A673 (cell line): ENCODE measurements around the gene RTN4RL1. TPM values are rescaled to one million over a fixed set of nuclear protein-coding genes. Genes with fewer than 3 reads are reported as not detected.
"Not testable (repeated sequence)": the region's sequence is repeated elsewhere in the genome, so short reads cannot be mapped to it uniquely, and the experiment has no call there.

Experiments used
- BruUV-seq: library from RNA; stranded (reverse); fragments of 400-500 nt; replicated peaks from 2 replicates; lab custom pipeline; 2021; lab: Mats Ljungman, UMichigan
- CTCF ChIA-PET: fragments of 300-600 bp; sonication (Branson Sonifier 250); formaldehyde crosslinking; loops from one replicate; lab custom pipeline; 2022; ENCODE audit warnings: antibody characterized with exemption; lab: Charles Lee
- POLR2A ChIA-PET: fragments of 300-600 bp; sonication (Branson Sonifier 250); formaldehyde crosslinking; loops from one replicate; lab custom pipeline; 2022; ENCODE audit warnings: antibody characterized with exemption; ENCODE audit not compliant: low non-redundant PET; lab: Charles Lee
- DNase-seq: peaks from one replicate; pipeline ENCODE4 v3.0.0-alpha.2; 2015; ENCODE audit warnings: low spot score
- H3K27ac ChIP-seq: fragments of 200-600 bp; sonication (generic); 2 replicates; pipeline ENCODE4 v1.5.1; 2016; ENCODE audit warnings: mixed run types, low read depth, mild to moderate bottlenecking, mixed read lengths, antibody characterized with exemption, low read length; ENCODE audit not compliant: poor library complexity, severe bottlenecking
- H3K27me3 ChIP-seq: fragments of 200-600 bp; sonication (generic); replicated peaks from 2 replicates; pipeline ENCODE4 v1.6.1; 2017; ENCODE audit warnings: mixed run types, low read depth, mild to moderate bottlenecking, mixed read lengths, antibody characterized with exemption, low read length; ENCODE audit not compliant: insufficient read depth, poor library complexity
- H3K36me3 ChIP-seq: fragments of 200-600 bp; sonication (generic); 2 replicates; pipeline ENCODE4 v1.6.1; 2016; ENCODE audit warnings: mixed run types, mild to moderate bottlenecking, mixed read lengths, antibody characterized with exemption, low read length; ENCODE audit not compliant: insufficient read depth, poor library complexity, severe bottlenecking
- H3K4me1 ChIP-seq: fragments of 200-600 bp; sonication (generic); 2 replicates; pipeline ENCODE4 v1.6.1; 2017; ENCODE audit warnings: mixed run types, mild to moderate bottlenecking, mixed read lengths, antibody characterized with exemption, low read length; ENCODE audit not compliant: insufficient read depth, poor library complexity, severe bottlenecking
- H3K4me3 ChIP-seq: fragments of 200-600 bp; sonication (generic); 2 replicates; pipeline ENCODE4 v1.5.1; 2016; ENCODE audit warnings: low read depth, mixed run types, mild to moderate bottlenecking, mixed read lengths, low read length; ENCODE audit not compliant: poor library complexity, severe bottlenecking
- H3K9me3 ChIP-seq: fragments of 200-600 bp; sonication (generic); 2 replicates; pipeline ENCODE4 v1.6.1; 2016; ENCODE audit warnings: mixed run types, low read depth, mild to moderate bottlenecking, mixed read lengths, antibody characterized with exemption, low read length; ENCODE audit not compliant: poor library complexity, severe bottlenecking
- CTCF ChIP-seq: fragments of 300-800, 200-600 bp; sonication (generic); conservative IDR thresholded peaks from 2 replicates; pipeline ENCODE4 v1.5.1; 2017; ENCODE audit warnings: low read depth, mild to moderate bottlenecking, antibody characterized with exemption, low read length, moderate library complexity, mixed read lengths
- EZH2 ChIP-seq: fragments of 200-600 bp; sonication (generic); IDR thresholded peaks from 2 replicates; pipeline ENCODE4 v1.6.1; 2017; ENCODE audit warnings: borderline replicate concordance, low read depth, mild to moderate bottlenecking, mixed read lengths, antibody characterized with exemption, low read length; ENCODE audit not compliant: poor library complexity, severe bottlenecking
- intact Hi-C: fragments of 100-400 bp; cut with micrococcal nuclease; formaldehyde crosslinking; loops from one replicate; pipeline ENCODE4 v1.10.0; 2022; ENCODE audit not compliant: unreplicated experiment
- total RNA-seq: library from RNA; stranded (reverse); gene quantifications from 2 replicates; pipeline ENCODE4 v1.2.3, GENCODE V29; 2021

RTN4RL1 gene
- total RNA-seq, 1 experiment from 2014 or later, result 0.80 TPM

DNA sequence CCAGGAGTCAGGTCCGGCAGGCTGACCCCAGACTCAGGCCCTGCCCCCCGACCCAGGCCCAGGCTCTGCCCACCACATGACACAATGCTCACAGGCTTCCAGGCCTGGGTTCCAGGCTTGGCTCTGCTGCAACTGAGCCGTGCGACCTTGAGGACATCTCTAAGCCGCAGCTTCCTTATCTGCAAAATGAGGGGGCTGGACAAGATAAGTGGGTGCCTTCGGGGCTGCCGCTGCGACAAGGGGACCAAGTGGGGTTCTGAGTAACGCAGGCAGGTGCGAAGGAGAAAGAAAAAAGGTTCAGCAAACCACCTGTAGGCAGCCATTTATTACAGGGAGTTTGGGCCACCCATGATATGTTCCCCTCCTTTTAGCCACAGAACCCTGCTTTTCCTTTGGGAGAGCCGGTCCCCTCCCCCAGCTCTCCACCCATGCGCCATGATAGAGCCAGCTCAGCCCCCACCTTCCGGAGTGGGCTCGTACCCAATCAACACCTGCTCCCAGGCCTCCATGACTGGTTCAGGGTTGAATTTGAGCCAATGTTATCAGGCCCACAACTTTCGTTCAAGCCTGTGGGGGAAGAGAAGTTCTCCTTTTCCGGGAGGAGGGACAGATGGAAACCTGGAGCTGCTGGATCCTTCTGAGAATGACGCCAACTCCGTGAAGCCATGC lies 38.2 kb downstream of the RTN4RL1 start:
- Histone ChIP-seq H3K9me3 (no peaks in the 10 kb centered on the region), H3K27me3 (no peaks in the 10 kb centered on the region), H3K27ac (no peak overlapping the region), H3K36me3 (no peaks in the 10 kb centered on the region), H3K4me1 (peaks cover 3% of the 10 kb centered on the region), H3K4me3 (no peak overlapping the region)
- BruUV-seq, result no TSS peak
- no peak for TF ChIP-seq EZH2
- TF ChIP-seq CTCF, result no peak
- ChIA-PET CTCF (no interaction called here), POLR2A (no interaction called here)
- intact Hi-C loops, result no loop called here
- DNase-seq, result no peak

DNA sequence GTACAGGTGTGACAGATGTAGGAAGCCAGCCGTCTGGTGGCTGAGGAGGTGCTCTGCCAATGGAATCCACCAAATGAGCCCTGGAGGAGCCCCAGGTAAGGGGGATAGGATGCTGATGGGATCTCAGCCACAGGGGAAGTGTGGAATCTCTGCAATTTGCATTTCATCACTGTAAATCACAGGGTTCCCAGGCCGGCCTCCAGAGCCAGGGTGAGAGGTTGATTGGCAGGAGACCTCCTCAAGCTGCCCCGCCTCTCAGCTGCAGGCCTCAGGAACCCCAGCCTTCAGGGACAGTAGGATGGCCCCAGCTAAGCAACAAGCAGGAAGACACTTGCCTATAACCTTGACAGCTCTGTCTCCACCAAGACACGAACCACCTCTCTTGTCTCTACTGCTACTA lies 39.4 kb downstream of the RTN4RL1 start:
- intact Hi-C loops, result no loop called here
- no peak for DNase-seq
- H3K36me3 ChIP-seq, result no peaks in the 10 kb centered on the region
- ChIA-PET POLR2A (no interaction called here), CTCF (no interaction called here)
- TF ChIP-seq CTCF, result no peak
- H3K4me3 ChIP-seq, result no peak overlapping the region
- no TSS peak for BruUV-seq
- H3K4me1 ChIP-seq, result peaks cover 3% of the 10 kb centered on the region
- no peaks in the 10 kb centered on the region for H3K27me3 ChIP-seq
- no peaks in the 10 kb centered on the region for H3K9me3 ChIP-seq
- no peak overlapping the region for H3K27ac ChIP-seq

GRCh38 chr17:1985093-1985492 lies 40.0 kb downstream of the RTN4RL1 start:
- ChIA-PET CTCF (no interaction called here), POLR2A (no interaction called here)
- Histone ChIP-seq H3K9me3 (no peaks in the 10 kb centered on the region), H3K27ac (no peak overlapping the region), H3K27me3 (no peaks in the 10 kb centered on the region), H3K4me3 (no peak overlapping the region), H3K36me3 (no peaks in the 10 kb centered on the region), H3K4me1 (peaks cover 3% of the 10 kb centered on the region)
- BruUV-seq, result no TSS peak
- DNase-seq, result no peak
- intact Hi-C loops, result no loop called here
- TF ChIP-seq EZH2 (no peak), CTCF (no peak)

DNA sequence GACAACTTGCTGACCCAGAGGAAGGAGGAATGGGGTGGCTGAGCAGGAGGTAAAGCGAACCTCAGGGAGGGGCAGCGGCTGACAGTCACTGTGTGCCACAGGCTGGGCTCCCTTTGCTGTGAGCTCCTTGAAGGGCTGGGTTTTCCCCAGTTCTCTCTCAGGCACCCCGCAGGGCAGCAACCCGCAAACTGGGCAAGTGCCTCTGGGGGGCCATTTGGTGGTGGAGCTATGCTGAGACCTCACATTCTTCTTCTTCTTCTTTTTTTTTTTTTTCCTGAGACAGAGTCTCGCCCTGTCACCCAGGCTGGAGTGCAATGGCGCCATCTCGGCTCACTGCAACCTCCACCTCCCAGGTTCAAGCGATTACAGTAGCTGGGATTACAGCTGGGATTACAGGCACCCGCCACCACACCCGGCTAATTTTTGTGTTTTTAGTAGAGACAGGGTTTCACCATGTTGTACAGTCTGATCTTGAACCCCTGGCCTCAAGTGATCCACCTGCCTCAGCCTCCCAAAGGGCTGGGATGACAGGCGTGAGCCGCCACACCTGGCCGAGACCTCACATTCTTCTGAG lies 42.3 kb downstream of the RTN4RL1 start:
- intact Hi-C loops, H3K27me3 ChIP-seq, CTCF ChIA-PET, H3K27ac ChIP-seq, POLR2A ChIA-PET, H3K36me3 ChIP-seq, H3K4me3 ChIP-seq, H3K9me3 ChIP-seq, DNase-seq, H3K4me1 ChIP-seq, BruUV-seq: not testable (repeated sequence)
